Measurements from ENCODE around the gene DNMT1.

The DNMT1 gene

GRCh38 chr19:10085641-10086590 is 108.8 kb downstream of the DNMT1 start, which contains the start of gene SHFL:
Gene SHFL, plus strand, starts transcription at chr19:10086317. Its CDS starts 111 bp downstream, at chr19:10086428.
- TF ChIP-seq YY1 (IDR thresholded peaks at IDR 0.05; ENCODE audit: low read depth) (no peak), CEBPB (IDR thresholded peaks at IDR 0.05) (no peak), USF1 (IDR thresholded peaks at IDR 0.05) (peak; percentile 49; the same call in 1 of the 2 replicates), ZBTB7A (IDR thresholded peaks at IDR 0.05; ENCODE audit: low read depth) (peak; percentile 92), RAD21 (IDR thresholded peaks at IDR 0.05; ENCODE audit: low read depth) (no peak), TCF12 (IDR thresholded peaks at IDR 0.05; ENCODE audit: low read depth) (no peak)

GRCh38 chr19:10084803-10085202 is 110.0 kb downstream of the DNMT1 start:
- no peak for TF ChIP-seq USF1 (IDR thresholded peaks at IDR 0.05)
- no peak for TF ChIP-seq TAF1 (IDR thresholded peaks at IDR 0.05; ENCODE audit: low read depth)
- TF ChIP-seq NFIC (IDR thresholded peaks at IDR 0.05) = no peak
- no peak for TF ChIP-seq EP300 (IDR thresholded peaks at IDR 0.05; ENCODE audit: borderline replicate concordance)
- TF ChIP-seq CREB1 (IDR thresholded peaks at IDR 0.05; ENCODE audit: low read depth) = no peak
- TF ChIP-seq YY1 (IDR thresholded peaks at IDR 0.05; ENCODE audit: low read depth) = no peak
- no peak for TF ChIP-seq REST (IDR thresholded peaks at IDR 0.05; ENCODE audit: low read depth)
- TF ChIP-seq CEBPB (IDR thresholded peaks at IDR 0.05) = no peak
- no peak for TF ChIP-seq ZBTB7A (IDR thresholded peaks at IDR 0.05; ENCODE audit: low read depth)
- no peak for TF ChIP-seq FOXM1 (IDR thresholded peaks at IDR 0.05; ENCODE audit: borderline replicate concordance, low read depth)

GRCh38 chr19:10083911-10084310 is 110.8 kb downstream of the DNMT1 start:
- TF ChIP-seq TAF1 (IDR thresholded peaks at IDR 0.05; ENCODE audit: low read depth) = no peak

All from Ishikawa (cell line).